Activated T-cell treated with anti-CD3 and anti-CD28 coated beads, Interleukin-2, amount 50 U/mL, for 48 hours (primary cell): ENCODE data around the gene ZNF862.
"Not testable (repeated sequence)": the region's sequence is repeated elsewhere in the genome, so short reads cannot be mapped to it uniquely, and the experiment has no call there.

Experiments
- DNase-seq, 2 experiments: peaks; one replicate each; pipeline ENCODE4 v3.0.0-alpha.2; 2020

Gene ZNF862

DNA sequence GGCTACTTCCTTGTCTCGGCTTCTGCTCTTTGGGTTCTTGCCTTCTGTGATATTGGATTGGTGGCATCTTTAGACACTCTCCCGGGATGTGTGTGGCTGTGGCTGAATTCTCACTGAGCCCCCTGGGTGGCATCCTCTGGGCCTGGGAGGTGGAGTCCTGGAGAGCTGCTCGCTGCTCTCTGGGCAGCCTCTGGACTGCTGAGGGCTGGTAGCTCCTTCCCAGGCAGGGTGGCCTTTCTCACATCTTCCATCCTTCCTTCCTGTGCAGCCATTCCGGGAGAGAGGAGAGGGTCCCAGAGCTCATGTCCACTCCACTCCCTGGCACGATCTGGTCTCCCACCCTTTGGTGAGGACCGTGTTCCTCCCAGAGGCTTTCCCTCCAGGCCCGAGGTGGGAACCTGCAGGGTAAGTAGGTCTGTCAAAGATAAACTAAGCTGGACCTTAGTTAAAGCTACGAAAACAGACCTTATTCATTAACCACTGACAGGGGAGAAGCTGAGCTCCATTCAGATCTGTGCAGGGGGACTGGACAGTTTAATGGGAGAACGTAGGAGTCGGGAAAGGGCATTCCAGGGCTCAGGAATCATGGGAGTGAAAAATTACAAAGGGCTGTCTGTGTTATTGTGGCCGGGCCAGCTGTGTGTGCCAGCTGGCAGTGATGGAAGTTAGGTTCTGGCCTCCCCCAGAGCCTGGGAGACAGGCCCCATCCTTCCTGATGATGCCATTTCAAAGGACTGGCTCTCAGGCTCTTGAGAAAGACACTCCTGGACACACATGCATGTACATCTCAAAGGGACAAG lies 44.3 kb downstream of the ZNF862 start:
- DNase-seq, result no peak

DNA sequence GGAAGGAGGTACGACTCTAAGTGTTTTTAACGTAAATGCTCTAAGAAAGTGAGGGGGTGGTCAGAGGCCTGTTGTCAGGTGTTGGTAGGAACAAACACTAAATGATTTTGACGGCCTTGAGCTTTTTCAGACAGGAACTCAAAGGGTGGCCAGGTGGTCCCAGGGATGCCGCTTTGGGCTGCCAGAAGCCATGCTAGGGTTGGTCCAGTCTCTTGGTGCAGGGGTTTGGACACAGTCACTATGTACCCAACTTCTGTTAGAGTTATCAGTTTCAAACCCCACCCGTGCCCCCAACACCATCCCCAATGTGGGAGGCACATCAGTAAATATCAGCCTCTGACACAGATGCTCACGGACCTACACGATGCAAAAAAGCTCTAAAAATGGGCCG lies 44.9 kb downstream of the ZNF862 start:
- no peak for DNase-seq

DNA sequence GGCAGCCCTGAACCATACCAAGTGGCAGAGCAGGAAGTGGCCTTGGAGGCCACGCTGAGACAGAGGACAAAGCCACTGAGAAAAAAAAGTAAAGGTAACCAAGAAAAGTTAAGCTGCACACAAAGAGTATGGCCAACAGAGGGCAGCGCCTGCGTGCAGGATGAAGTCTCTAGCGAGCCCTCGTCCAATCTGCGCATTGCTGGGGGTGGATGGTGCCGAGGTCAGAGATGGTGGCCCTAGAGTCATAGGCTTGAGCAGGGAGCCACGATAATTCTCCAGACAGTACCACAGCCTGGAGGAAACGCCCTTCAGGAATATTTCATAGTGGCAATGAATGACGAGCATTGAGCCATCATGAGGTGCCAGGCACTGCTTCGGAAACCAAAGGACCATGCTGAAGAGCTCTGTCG lies 45.3 kb downstream of the ZNF862 start:
- DNase-seq, result peak; percentile 67 to 68

DNA sequence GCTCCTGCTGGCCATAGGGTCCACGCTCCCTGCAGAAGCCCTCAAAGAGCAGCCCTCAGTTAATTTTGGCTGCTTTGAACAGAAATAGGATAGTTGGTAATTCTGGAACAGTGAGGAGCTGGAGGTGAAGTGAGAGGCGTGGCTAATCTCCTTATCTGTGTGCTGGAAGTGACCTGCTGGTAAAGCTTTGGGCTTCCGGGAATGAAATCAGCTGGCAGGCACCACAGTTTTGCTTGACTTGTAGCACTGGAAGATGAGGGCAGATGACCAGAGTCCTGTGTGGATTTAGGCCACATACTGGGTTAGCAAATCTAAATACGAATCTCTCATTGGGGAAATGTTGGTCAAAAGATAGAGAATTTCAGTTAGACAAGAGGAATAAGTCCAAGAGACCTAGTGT lies 45.8 kb downstream of the ZNF862 start:
- no peak for DNase-seq

DNA sequence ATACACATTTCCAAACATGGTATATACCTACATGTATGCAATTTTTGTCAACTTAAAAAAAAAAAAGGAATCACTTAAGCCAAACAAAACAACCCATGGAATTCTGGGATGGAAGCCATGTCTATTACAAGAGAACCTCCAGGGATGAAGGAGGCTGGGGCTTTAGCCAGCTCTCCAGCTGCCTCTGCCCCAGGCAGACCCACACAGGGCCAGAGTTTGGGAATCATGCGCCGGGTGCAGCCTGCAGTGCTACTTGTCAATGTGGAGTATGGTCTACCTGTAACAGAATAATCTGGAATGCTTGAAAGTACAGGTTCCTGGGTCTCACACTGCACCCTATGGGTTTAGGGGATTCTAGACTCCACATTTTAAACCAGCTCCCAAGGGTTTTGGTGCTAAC lies 46.4 kb downstream of the ZNF862 start:
- no peak for DNase-seq

DNA sequence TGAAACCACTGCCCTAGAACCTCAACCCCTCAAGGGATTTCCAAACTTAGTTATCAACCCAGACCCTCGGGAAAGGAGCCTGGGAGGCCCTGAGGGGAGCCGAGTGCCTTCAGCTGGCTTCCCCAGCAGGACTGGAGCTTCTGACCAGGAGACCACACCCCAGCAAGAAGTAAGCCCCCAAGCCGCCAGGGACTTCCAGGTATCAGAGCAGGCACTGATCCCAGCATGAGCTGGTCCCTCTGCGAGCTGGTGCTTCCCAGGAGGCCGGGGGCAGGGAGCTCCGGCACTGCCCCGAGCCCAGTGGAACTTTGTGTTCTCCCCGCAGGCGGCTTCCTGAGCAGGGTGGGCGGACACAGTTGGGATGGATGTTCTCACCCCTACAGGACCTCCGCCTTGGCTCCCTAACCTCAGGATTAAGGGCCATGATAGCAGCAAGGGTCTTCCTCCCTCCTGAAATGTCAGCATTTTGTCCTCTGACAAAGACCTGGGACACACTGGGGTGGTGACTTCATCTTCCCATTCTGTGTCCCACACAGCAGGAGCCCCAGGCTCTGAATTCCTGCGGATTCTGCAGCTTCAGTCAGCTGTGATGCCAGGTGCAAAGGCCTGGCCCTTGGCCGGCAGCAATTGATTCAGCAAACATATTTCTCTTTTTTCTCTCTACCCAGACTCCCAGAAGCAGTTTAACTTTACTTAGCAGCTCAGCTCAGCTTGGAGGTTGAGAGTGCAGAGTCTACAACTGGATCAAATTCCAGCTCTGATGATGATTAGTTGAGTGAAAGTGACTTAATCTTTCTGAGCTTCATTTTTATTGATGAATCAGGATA lies 47.2 kb downstream of the ZNF862 start:
- DNase-seq, result no peak

DNA sequence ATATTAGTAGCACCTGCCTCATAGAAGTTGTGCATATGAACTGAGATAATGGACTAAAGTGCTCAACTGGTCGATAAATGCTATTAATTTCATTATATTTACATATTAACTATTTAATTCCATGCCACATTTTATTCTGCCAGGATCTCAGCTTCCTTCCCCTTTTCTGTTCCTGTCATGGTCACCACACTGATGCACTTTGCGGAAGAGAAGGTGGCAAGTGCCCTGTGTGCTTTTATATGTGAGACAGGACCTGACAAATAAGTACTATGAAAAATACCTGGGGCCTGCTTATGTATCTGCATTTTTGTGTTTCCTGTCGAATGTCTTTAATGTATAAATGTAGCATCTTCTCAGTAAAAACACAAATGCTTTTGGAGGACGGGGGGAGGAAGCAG lies 47.8 kb downstream of the ZNF862 start:
- no peak for DNase-seq

DNA sequence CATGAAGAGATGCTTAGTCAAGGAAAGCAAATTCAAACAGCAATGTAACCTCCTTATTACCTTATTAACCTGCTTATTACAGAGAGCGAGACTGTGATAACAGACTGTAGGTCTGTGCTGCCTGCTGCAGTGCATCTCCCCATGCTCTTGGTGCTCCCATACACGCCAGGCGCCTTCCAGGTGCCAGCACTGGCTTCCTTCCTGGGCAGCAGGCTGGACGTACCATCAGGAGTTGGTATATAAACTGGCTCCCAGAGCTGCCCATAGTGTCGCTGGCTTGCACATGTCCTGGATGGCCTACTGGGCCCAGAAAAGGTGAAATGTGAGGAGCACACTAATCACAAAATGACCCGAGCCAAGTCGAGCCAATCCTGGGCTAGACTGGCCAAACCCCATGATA lies 49.1 kb downstream of the ZNF862 start:
- DNase-seq, result no peak

DNA sequence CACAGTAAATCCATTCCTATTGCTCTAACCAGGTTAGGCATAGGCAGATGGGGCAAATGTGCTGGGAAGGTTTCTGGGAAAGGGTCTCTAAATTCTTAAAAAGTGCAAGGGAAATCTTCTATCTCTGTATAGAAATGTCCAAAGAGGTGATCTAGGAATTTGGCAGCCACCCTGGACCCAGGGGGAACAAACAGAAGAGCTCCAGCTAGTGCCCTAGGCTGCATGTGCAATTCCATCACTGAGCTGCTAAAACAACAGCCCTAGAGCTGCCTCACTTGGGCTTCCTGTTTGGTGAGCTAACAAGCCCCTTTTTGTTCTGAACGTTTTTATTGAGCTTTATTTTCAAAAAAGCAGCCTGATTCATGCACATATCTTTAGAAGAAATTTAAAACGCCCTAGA lies 52.5 kb downstream of the ZNF862 start:
- DNase-seq, result not testable (repeated sequence)

DNA sequence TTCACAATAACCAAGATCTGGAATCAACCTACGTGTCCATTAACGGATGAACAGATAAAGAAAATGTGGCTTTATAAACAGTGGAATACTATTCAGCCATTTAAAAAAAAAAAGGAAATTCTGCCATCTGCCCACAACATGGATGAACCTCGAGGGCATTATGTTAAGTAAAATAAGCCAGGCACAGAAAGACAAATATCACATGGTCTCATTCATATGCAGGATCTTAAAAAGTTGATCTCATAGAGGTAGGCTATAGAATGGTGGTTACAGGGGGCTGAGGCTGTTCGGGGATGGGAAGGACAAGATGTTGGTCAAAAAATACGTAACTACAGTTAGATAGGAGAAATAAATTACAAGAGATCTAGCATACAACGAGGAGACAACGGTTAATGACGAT lies 56.8 kb downstream of the ZNF862 start:
- not testable (repeated sequence) for DNase-seq

DNA sequence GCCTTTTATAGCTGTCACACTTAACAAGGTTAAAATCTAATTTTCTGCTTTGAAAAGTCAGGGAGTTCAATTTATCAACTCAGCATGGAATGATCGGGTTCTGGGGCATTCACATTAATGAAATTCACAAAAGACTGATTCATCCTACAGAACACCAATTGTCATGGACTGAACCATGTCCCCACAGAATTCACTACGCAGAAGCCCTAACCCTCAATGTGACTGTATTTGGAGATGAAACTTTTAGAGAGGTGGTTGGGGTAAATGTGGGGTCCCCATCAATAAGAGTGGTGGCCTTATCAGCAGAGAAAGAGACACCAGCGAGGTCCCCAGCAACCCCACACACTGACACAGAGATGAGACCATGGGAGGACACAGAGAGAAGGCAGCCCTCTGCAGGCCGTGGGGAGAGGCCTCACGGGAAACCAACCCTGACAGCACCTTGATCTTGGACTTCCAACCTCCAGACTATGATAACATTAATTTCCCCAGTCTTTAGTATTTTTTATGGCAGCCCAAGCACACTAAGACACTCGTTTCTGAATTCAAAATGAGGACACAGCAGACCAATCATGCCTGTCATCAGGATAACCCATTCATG lies 69.7 kb downstream of the ZNF862 start:
- DNase-seq, result not testable (repeated sequence)

DNA sequence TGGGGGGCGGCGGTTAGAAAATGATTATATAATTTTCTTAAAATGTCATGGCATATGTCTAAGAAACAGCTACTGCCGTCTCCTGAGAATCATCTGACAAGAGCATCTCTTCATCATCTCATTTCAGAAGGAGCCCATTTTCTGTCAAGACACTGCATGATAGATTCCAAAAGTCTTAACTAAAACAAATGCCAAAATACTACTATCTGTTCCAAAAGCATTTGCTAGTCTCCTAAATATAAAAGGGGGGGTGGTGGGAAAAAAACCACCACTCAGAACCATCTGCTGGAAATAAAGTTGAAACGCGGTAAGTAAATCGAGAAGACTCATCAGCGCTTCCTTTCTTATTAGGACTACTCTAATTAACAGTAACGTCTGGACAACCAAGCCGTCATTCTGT lies 72.0 kb downstream of the ZNF862 start:
- DNase-seq, result not testable (repeated sequence)

DNA sequence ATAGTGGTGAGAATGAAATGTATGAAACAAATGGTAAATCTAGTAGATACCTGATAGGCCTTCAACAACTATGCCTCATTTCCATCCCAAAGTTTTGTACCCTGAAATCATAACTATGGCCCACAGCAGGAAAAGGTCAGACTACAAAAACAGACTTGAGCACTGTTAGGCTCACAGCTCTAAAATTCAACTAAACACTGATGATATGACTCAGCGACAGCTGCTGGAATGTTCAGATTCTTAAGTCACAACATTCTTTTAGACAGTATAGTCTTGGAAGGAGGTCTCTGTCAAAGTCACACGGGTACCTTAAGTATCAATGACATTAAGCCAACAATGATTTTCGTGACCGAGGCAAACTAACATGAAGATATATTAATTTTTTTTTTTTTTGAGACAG lies 74.0 kb downstream of the ZNF862 start:
- DNase-seq, result not testable (repeated sequence)
